GM18861 (cell line): ENCODE results near the gene KRTAP5-4.
"Not testable (repeated sequence)": the region's sequence is repeated elsewhere in the genome, so short reads cannot be mapped to it uniquely, and the experiment has no call there.

Experiments used
- ATAC-seq: cut with Tn5 transposase; IDR thresholded peaks from one replicate; pipeline ENCODE4 v1.9.1; 2021; ENCODE audit not compliant: unreplicated experiment

KRTAP5-4 gene

DNA sequence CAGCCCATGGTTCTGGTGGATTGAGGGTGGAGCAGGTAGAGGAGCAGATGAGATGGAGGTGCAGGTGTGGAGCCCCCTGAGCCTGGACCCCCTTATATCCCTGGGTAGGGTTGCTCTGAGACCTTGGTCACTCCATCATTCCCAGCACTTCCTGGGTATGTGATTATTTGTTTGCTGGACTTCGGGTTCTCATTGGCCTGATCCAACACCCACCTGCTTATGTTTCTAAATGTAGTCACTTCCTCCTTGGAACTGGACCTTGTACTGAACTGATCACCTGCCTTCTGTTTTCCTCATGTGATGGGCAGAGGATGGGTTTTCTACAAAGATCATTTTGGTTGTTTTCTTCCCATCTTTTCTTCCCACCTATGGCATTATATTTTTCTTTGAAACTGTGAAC lies at the start of gene KRTAP5-4:
Gene KRTAP5-4 (minus strand): TSS at position 53 of the 400 bp plus-strand sequence. CDS start 45 bp downstream, at position 8.
- ATAC-seq = no peak

GRCh38 chr11:1671658-1672057 lies 49.7 kb upstream of the KRTAP5-4 start:
- no peak for ATAC-seq

- ATAC-seq = no peak
Measured at GRCh38 chr11:1670905-1671371, 49.0 kb upstream of the KRTAP5-4 start.

DNA sequence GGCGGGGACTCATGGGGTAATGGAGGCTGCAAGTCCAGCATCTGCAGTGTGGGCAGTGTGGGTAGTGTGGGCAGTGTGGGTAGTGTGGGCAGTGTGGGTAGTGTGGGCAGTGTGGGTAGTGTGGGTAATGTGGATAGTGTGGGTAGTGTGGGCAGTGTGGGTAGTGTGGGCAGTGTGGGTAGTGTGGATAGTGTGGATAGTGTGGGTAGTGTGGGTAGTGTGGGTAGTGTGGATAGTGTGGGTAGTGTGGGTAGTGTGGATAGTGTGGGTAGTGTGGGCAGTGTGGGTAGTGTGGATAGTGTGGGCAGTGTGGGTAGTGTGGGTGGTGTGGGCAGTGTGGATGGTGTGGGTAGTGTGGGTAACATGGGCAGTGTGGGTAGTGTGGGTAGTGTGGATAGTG lies 48.5 kb upstream of the KRTAP5-4 start:
- ATAC-seq = not testable (repeated sequence)

GRCh38 chr11:1669546-1670218 lies 47.7 kb upstream of the KRTAP5-4 start:
- no peak for ATAC-seq

DNA sequence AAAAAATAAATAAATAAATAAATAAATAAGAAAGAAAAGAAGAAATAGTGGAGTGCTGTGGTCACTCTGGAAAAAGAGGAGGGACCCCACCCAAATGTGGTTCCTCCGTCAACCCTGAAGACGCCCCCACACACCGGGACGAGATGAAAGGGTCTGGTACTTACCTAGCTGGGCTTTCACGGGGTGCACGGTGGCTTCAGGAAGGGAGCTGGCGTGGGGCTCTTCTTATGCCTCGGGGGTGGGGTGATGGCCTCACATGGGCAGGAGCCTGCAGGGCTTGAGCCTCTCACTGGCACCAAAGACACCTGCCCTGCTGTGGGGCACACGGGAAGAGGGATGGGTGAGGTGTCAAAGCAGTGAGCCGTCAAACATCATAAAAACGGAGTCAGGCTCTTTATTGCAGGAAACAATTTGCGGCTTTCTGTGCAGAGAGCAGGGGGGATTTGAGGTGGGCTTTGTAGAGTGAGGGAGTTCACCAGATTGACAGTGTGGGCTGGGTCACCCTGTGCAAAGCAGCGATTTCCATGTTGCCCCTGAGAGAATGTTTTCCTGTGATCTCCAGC lies 47.1 kb upstream of the KRTAP5-4 start:
- ATAC-seq = no peak

DNA sequence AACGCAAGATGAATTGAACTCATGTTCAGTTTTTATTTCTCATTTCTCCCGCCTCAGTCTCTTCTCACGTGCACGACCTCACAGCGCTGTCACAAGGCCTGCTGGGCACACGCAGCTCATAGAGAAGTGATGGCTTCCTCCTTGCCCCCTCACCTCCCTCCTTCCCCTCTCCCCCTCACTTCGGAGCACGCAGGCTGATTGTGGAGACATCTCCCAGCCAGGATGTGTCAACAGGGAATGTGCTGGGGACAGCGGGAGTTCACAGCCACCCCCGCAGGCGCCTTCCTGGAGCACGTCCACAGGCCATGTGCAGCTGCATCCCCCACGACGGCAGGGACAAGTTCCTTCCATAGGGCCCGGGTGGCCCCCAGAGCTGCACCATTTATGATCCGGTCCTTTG lies 46.0 kb upstream of the KRTAP5-4 start:
- ATAC-seq = no peak

GRCh38 chr11:1667121-1667850 lies 45.3 kb upstream of the KRTAP5-4 start:
- no peak for ATAC-seq

- ATAC-seq = no peak
Measured at GRCh38 chr11:1665313-1665712, 43.4 kb upstream of the KRTAP5-4 start.

DNA sequence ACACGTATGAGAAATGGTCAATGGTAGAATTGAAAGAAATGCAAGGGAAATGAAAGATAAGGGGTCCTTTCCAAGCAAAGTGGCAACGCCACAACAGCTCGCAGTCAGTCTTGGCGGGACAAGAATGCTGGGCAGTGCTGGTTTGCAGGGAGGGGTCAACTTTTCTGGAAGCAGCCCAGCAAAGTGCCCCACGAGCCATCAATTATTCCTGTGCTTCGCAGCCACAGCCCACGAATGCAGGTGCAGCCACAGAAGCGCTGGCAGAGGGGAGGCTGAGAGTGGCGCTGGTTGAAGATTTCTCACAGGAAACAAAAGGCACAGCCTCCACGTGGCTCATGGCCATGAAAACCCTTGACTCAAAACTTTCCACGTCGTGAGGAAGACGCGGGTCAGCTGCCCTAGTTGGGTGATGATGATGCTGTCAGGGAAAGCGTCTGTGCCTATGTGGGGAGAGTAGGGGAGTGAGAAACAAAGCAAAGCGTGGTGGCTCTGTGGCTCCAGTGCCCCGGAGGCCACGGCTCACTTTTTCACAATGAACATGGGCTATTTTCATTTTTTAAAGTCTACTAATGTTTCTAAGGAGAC lies 40.9 kb upstream of the KRTAP5-4 start:
- ATAC-seq = not testable (repeated sequence)

- not testable (repeated sequence) for ATAC-seq
Measured at GRCh38 chr11:1661454-1662269, 39.7 kb upstream of the KRTAP5-4 start.

DNA sequence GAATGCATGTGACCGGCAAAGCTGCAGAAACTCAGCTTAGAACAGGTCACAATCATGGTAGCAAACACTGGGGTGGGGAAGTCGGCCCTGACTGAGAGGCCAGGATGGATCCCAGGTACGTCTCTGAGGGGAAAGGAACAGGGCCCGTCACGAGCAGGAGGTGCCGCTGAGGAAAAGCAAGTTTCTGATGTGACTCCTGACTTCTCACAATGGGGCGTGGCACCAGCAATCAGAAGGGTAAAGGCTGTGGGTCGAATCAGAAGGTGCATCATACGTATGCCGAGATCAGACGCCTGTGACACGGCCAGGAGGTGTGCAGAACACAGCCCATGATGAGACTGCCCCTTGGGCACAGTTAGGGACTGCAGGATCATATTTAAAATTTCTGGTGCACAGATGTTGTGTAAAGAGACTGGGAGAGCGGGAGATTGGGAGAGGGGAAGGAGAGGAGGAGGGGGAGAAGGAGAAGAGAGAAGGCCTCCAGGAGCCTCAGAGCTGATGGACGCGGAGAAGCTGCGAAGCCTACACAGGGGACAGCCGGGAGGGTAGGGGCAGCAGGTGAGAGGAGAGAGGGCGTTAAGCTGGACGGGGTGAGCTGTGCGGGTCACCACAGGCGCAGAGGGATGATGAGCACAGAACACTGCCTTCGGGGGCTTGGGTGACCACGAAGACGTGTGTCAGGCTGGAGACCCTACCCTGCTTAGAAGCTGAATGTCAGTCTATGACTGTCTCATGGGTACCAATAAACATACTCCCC lies 38.4 kb upstream of the KRTAP5-4 start:
- no peak for ATAC-seq

DNA sequence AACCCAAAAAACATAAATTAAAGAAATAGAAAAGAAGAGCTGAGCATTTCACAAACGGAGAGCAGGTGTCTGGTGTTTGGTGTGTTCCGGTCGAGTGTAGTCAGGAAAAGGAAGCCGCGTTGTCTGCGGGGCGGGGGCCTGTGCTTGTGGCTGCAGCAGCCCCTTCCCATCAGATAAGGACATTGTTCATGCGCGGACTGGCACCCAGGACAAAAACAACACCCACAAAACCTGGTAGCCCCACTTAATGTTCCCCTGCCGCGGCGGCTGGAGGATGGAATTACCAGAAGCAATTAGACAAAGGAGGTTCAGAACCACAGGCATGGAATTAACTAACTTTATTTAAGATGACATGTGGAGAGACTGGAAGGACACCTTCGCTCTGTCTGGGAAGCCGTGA lies 37.6 kb upstream of the KRTAP5-4 start:
- ATAC-seq = no peak

DNA sequence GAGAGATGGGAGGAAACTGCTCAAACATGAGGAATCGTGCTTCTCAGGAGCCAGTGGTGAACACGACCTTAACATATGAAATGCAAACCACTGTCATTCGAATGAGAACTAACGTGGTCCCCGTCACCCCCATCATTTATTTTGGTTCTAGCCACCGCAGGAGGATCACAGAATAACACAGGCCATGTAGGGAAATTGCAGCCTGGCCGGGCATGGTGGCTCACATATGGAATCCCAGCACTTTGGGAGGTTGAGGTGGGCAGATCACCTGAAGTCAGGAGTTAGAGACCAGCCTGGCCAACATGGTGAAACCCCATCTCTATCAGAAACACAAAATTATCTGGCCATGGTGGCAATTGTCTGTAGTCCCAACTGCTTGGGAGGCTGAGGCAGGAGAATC lies 34.7 kb upstream of the KRTAP5-4 start:
- no peak for ATAC-seq

- no peak for ATAC-seq
Measured at GRCh38 chr11:1656061-1656441, 34.1 kb upstream of the KRTAP5-4 start.

DNA sequence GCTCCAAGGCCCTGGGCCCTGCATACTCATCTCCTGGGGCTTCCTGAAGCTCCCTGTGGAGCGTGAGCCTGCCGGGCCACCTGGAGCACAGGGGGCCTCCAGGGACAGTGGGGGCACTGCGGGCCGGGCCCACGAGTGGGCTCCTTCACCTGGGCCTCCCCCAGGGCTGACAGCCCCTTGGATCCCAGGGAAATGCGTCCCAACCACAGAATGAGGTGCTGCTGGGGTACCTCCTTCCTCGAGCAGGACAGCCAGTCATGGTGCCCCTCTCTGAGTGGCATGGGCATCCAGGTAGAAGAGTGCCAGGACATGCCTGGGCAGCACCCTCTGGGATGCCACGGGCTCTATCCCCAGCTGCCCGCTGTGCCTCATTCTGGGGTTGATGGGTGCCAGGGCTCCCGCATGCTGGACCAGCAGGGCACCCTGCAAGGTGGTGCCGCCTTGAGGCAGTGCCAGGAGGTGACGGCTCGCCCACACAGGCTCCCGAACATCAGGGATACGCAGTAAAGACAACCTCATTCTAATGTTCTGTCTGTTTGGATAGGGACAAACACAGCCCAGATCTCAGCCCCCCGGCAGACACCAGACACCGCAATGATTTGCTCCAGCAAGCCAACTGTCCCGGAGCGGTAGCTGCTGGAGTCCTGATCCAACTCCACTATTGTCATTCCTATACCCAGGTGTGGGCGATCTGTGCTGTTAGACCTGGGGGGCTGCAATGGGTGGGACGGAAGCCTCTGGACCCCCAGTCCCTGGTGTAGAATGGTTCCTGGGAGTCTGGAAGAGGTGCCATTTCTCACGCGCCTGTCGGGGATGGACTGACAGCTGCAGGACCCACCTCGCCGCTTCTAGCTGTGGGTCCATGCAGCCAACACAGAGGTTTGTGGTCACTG lies 33.5 kb upstream of the KRTAP5-4 start:
- no peak for ATAC-seq

GRCh38 chr11:1654388-1655167 lies 32.6 kb upstream of the KRTAP5-4 start:
- no peak for ATAC-seq
